ENCODE data around the gene BANP. TPM values are rescaled to one million over a fixed set of nuclear protein-coding genes. Genes with fewer than 3 reads are reported as not detected.
"Not testable (repeated sequence)": the region's sequence is repeated elsewhere in the genome, so short reads cannot be mapped to it uniquely, and the experiment has no call there.

The BANP gene
- total RNA-seq, 1 donor from 2014 or later = 12.6 TPM

DNA sequence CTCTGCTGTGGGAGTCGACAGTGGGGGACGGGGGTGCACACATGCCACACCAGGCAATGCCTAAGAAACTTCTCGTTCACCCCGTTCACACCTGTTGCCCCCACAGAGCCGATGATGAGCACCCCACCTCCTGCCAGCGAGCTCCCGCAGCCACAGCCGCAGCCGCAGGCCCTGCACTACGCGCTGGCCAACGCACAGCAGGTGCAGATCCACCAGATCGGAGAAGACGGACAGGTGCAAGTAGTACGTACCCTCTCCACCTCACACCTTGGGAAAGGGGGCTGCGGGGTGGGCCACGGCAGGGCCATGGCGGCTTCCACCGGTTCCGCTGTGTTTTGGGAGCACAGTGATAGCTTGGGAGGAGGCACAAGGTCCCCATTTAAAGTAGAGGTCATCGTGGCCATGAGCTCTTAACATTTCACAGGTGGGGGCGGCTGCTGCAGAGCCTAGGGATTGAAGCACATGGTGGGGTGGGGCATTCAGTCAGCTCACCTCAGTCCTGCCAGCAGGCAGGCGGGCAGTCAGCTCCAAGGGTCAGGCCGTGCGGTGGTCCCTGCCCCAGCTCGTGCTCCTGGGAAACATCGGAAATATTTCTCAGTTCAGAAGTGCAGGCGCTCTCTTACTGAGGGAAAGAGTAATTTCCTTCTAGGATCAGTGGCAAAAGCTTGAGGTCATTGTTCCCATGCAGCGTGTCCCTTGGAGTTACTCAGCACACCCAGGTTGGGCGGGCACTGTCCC, 81.9 kb downstream of the BANP start:
- DNase-seq; ATAC-seq (ENCODE audit: poor library complexity); intact Hi-C loops (cut with DNase I): not testable (repeated sequence)

DNA sequence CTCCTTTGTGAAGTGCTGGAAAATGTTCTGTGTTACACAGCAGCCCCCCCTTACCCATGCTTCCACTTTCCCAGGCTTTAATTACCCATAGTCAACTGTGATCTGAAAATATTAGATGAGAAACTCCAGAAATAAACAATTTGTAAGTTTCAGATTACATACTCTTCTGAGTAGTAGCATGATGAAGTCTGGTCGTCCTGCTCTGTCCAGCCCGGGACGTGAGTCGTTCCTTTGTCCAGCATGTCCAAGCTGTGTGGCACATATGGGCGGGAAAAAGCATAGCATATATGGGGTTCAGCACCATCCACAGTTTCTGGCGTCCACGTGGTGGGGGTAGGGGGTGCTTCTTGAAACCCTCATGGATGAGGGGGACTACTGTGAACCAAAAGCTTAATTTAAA, 83.5 kb downstream of the BANP start:
- intact Hi-C loops (cut with DNase I) = no loop called here
- DNase-seq (no peak), ATAC-seq (ENCODE audit: poor library complexity) (no peak)

DNA sequence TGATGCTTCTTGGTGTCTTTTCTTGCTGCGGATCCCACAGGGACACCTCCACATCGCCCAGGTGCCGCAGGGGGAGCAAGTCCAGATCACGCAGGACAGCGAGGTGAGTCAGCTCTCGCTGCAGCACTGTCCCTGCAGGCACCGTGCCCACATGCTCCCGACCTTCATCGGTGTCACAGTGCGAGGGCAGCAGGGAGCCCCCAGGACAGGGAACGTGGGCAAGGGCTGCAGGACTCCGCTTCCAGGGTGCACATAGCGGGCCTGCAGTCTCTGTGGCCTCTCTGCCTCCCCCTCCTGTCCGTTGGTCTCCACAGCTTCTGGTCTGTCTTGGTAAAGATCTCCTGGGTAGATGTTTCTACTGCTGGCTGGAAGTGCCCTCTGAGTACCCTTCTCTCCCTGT, 84.1 kb downstream of the BANP start:
- no peak for DNase-seq
- ATAC-seq (ENCODE audit: poor library complexity) = no peak
- intact Hi-C loops (cut with DNase I) = no loop called here

DNA sequence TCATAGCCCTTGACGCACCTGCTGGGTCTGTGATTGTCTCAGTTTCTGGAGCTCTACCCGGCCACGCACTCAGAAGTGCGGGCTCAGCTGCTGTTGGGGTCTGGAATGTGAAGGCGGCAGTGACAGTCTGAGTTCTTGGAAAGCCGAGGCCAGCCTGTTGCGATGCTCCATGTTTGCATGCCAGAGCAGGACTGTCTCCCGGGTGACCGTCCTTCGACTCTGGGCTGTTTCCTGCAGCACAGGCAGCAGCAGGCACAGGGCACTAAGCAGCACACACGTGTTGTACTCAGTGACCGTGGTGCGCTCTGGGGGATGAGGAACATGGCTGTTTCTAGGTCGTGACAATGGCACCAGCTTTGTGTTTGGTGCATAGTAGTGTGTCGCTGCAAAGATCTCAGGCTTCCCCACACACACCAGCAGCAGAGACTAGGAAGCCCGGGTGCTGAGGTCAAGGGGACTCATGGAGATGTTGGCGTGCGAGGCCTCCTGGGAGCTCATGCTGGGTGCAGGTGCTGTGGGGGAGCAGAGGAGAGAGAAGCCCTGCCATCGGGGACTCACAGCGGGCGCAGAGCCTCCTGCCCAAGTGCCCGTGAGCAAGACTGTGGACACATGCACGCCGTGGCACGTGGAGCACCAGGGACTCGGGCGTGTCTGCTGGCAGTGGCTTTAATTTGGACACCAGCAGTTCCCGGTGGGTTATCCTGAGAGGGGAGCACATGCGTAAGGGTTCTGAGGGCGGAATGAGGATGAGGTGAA, 84.8 kb downstream of the BANP start:
- ATAC-seq (ENCODE audit: poor library complexity) = peak; percentile 52

DNA sequence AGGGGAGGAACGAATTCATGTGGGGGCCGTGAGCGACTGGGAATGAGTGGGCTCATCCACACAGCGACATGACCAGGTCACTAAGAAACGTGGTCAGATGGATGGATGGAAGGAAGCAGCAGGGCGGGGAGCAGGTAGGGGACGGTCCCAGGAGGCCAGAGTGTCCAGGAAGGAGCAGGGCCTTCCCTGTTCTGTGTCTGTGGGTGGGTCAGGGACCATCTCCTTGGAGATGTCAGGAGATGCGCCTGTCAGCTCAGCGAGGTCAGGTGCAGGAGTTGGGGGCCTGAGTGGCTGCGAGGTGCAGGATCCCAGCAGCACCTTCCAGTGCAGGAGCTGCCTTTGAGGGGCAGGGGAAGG, 85.4 kb downstream of the BANP start:
- ATAC-seq (ENCODE audit: poor library complexity); intact Hi-C loops (cut with DNase I): not testable (repeated sequence)

More for the DNA sequence above, 84.8 kb downstream of the BANP start:
- intact Hi-C loops (cut with DNase I); DNase-seq: not testable (repeated sequence)

DNA sequence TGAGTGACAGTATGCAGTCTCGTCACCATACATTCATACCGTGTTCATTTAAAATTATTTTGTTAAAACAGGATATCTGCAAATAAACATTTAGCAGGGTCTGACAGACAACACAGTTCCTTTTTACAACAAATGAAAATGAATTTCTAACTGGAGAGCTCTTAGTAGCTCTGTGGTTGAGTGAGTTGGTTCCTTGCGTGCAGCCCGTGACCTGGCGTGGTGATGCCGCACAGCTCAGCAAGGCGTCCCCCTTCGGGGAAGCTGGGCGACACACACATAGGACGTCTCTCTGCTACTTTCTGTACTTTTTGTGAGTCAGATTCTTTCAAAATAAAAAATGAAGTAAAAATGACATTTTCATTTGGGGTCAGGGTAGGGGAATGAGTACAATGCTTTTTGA, 86.1 kb downstream of the BANP start:
- intact Hi-C loops (cut with DNase I); DNase-seq; ATAC-seq (ENCODE audit: poor library complexity): not testable (repeated sequence)

More for the DNA sequence above, 85.4 kb downstream of the BANP start:
- not testable (repeated sequence) for DNase-seq

DNA sequence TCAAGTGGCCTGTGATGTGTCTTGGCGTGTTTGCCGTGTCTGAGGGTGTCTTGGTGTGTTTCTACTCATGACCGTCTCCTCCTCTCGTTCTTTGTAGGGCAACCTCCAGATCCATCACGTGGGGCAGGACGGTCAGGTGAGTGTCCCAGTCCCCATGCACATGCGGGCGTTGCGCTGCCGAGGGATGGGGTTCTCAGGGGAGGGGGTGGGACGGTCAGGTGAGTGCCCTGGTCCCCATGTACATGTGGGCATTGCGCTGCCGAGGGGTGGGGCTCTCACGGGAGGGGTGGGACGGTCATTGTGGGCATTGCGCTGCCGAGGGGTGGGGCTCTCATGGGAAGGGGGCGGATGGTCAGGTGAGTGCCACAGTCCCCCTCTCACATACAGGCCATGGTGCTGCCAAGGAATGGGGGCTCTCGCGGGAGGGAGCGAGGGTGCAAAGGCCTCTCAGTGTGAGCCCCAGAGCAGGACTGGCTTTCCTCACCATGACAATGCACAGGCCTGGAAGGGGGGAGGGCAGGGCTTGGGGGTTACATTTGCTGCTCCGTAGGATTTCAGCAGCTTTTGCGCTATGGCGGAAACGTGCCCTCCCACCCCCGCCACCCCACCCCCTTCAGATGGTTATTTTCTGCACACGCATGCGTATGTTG, 86.8 kb downstream of the BANP start:
- not testable (repeated sequence) for ATAC-seq (ENCODE audit: poor library complexity); DNase-seq

DNA sequence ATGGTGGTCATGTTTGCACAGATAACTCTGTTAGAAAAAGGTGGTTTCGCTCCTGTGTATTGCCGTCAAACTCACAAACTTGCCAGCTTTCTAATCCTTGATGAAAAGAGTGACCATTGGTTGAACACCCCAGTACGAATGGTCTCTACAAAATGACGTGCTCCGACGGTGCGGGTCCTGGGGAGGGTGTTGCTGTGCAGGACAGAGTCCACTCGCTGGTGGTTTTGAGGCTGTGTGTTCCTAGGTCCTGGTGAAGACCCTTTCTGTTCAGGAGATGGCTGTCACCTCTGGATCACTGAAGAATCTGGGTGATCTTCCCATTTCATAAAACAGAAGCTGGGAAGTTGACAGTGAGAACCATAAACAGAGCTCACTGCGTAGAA, 87.3 kb downstream of the BANP start:
- DNase-seq; intact Hi-C loops (cut with DNase I); ATAC-seq (ENCODE audit: poor library complexity): not testable (repeated sequence)

More for the DNA sequence above, 86.8 kb downstream of the BANP start:
- intact Hi-C loops (cut with DNase I) = not testable (repeated sequence)

DNA sequence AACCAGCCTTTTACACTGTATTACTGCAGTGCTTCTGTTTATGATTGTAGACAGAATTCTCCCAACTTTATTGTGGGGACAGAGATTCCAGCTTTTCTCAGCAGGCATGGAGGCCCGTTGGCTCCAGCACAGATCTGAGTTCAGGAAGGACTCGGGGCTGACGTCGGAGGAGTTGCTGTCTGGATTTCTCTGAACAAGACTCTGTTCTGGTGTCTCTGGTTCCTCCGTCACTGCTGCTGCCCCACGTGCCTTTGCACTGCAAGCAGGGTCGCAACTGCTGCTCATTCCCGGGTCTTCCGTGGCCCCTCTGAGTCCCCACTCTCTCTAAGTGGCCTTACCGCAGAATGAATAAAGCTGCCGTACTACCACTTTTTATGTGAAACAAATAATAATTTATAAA, 88.4 kb downstream of the BANP start:
- DNase-seq = no peak
- no peak for ATAC-seq (ENCODE audit: poor library complexity)
- intact Hi-C loops (cut with DNase I) = no loop called here

DNA sequence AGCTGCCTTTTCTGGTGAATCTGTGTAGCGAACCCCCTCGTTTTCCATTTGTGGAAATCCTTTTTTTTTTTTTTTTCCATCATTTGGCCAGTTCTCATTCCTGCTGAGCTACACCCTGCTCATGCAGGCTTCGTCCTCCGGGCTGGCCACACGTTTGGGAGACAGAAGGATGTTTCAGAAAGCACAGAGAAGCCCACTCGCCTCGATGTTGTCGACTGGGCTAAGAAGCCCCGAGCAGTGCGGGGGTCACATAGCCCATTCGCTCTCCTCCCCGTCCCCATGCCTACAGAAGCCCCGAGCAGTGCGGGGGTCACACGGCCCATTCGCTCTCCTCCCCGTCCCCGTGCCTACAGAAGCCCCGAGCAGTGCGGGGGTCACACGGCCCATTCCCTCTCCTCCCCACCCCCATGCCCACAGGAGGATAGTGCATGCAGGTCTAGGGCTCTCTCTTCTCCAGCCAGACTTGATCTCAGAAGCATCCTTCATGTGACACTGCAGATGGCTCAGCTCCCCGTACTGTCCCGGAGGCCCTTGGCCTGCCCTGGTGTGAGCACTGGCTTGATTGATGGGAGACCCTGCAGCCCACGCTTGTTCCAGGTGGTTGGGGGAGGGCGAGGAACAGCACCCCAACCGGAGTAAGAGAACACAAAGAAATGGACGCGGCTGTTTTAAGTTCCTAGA, 89.1 kb downstream of the BANP start:
- ATAC-seq (ENCODE audit: poor library complexity); intact Hi-C loops (cut with DNase I); DNase-seq: not testable (repeated sequence)

DNA sequence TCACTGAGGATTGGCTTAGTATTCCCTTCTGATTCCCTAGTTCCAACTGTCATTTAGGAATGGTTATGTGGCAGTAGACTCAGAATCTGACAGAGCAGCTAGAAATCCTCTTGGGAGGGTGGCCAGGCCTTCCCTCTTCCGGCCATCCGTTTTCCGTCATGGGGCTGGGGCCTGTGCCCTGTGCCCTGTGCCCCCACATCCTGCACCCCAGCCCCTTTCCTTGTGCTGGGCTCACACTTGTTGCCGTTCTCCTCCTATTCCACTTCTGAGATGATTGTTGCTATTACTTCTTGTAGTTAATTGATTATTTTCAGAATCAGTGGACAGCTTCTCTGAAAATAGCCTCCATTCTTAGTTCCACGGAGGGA, 89.6 kb downstream of the BANP start:
- intact Hi-C loops (cut with DNase I); ATAC-seq (ENCODE audit: poor library complexity); DNase-seq: not testable (repeated sequence)

DNA sequence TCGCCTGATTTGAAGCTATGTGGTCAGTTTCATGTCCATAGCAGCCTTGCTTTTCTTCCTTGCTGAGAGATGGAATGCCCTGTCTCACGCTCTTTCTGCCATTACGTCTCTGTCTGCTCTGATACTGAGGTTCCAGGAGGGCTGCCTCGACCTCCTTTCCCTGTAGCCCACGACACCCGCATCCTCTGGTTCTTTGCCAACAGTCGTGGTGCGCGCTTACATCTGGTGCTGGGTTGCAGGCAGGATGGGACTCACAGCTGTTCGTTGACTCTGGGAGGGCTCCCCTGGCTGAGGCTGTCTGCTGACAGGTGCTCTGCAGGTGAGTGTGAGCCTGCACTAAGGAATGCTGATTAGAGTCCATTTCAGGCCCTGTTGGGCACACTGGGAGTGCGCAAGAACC, 90.3 kb downstream of the BANP start:
- intact Hi-C loops (cut with DNase I) = not testable (repeated sequence)

DNA sequence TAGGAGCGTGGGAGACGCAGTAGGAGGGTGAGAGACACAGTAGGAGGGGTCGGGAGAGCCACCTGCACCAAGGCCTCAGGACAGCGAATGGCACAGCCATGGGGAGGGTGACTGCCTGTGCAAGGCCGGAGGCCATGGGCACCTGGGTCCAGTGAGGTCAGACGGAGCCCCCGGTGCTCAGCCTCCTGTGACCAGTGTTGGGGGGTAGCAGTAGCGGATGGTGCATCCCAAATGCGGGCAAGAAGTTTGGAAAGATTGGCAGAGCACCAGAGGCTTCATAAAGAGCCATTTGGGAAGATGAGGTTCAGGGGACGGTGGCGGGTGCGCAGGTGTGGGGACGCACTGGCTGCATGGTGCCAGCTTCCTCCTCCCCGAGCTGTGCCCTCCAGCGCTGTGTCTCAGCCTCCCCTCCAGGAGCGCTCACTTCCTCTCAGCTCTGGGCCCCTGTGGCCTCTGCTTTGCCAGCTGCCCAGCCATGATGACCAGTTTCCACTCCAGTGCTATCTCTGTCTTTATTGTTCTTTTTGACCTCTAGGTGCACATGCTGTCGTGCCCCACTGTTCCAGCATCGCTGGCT, 90.8 kb downstream of the BANP start:
- intact Hi-C loops (cut with DNase I); DNase-seq; ATAC-seq (ENCODE audit: poor library complexity): not testable (repeated sequence)

More for the DNA sequence above, 90.3 kb downstream of the BANP start:
- not testable (repeated sequence) for ATAC-seq (ENCODE audit: poor library complexity); DNase-seq

DNA sequence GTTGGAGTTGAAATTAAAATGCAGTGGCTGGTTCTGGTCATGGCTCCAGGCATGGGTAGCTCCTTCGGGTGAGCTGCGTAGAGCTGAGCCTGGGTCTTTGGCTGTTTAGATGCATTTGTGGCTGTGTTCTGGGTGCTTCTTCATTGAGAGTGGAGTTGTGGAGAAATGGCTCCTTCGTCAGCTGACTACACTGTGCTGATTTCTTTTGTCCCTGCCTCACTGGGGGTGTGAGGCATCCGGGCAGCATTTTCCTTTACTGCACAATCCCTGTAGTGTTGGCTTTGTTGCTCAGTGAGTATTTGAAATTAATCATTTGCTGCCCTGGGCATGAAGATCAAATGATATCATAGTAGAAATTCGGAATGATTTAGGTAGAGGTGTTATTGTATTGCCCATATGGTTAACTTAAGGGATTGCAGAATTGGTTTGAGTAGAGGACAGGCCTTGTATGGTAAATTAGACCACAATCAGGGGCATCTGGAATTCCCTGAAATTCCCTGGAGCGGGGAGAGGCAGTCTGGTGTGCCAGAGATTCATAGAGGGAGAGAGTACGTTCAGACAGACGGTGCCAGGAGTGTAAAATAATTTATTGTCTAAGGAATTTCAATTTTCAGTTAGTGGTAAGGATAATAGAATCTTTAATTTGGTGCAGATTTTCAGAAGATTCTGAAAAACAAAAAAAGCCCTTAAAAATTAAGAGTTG, 92.1 kb downstream of the BANP start:
- ATAC-seq (ENCODE audit: poor library complexity); DNase-seq; intact Hi-C loops (cut with DNase I): not testable (repeated sequence)

DNA sequence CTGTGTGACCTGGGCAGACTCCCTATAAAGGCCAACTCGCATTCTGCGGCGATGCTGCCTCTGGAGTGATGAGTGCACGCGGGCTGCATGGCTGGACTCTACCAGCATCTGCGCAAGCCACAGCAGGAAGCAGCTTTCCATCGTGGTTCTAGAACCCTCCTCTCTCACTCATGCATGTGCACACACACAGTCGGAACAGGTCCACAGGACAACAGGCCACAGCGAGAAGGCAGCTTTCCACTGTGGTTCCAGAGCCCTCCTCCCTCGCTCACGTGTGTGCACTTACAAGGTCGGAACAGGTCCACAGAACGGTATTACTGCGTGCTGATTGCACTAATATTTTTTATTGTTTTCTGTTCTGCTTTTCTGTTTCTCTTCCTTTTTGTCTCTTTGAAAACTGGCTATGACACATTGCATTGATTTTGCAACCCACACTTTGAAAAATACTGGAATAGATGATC, 92.9 kb downstream of the BANP start:
- peak; percentile 39 for ATAC-seq (ENCODE audit: poor library complexity)
- DNase-seq; intact Hi-C loops (cut with DNase I): not testable (repeated sequence)

DNA sequence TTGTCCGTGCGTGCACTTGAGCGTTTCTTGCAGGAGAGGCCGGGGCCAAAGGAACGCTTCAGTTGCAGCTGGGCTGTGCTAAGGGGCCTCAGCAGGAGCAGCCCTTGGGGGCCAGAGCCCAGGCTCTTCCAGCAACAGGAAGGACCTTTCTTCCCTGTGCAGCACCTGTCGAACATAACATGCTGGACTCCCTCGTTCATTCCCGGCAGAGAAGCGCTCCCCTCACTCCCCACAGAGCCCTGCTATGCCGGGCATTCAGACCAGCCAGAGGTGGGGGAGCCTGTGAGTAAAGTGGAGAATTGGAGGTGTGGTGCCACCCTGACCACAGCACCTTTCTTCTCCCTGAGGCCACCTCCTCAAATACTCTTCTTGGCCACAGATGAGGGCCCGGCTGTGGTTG, 94.1 kb downstream of the BANP start:
- intact Hi-C loops (cut with DNase I); DNase-seq; ATAC-seq (ENCODE audit: poor library complexity): not testable (repeated sequence)

DNA sequence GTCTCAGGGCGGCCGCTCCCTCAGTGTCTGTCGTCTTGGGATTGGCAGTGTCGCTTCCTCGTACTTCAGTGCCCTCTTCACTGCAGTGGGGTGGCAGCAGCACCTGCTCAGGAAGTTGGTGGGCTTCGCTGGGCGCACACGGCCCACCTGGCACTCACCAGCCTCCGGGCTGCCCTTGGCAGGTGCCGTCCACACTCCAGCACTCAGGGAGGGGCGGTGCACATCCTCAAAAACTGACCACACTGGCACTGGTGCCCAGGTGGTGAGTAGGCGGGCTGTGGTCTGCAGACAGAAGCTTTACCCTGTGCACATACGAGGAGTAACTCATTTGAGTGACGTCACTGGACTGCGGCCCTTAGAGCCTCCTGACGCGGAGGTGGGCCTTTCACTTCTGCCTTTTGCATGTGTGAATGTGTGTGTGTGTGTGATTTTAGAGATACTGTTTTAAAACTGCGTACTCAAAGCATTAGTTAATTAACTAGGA, 94.6 kb downstream of the BANP start:
- DNase-seq (no peak), ATAC-seq (ENCODE audit: poor library complexity) (no peak)

DNA sequence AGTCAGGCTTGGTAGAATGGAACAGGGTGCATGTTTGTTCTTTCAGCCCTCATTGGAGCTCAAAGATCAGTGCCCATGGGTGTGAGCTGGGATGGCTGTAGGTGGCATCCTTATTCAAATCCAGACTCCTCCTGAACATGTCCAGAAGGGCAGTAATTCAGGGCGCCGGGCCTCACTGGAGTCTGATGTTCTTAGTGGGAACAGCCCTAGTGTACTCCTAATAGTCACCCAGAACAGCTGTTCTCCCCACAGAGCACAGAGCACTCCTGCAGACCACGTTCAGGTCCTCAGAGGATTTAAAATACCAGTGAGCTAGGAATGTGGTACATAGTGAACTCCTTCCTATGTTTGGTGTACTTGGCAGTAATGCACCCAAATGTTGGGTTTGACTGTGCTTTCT, 96.2 kb downstream of the BANP start:
- ATAC-seq (ENCODE audit: poor library complexity) = no peak
- intact Hi-C loops (cut with DNase I) = no loop called here
- DNase-seq = no peak

More for the DNA sequence above, 94.6 kb downstream of the BANP start:
- intact Hi-C loops (cut with DNase I) = no loop called here

Data from Right ventricle myocardium superior (tissue), 1 donor.